Activated naive CD8-positive, alpha-beta T cell (primary cell): ENCODE measurements around the gene ZNF429.
"Not testable (repeated sequence)": the region's sequence is repeated elsewhere in the genome, so short reads cannot be mapped to it uniquely, and the experiment has no call there.

Source experiments
- H3K27ac Mint-ChIP-seq: one replicate; pipeline ENCODE4 v1.8.0; 2021; ENCODE audit warnings: mixed read lengths
- H3K27me3 Mint-ChIP-seq: one replicate; pipeline ENCODE4 v1.8.0; 2021; ENCODE audit warnings: mixed read lengths
- H3K36me3 Mint-ChIP-seq: one replicate; pipeline ENCODE4 v1.8.0; 2021; ENCODE audit warnings: mixed read lengths
- H3K4me1 Mint-ChIP-seq: one replicate; pipeline ENCODE4 v1.8.0; 2021; ENCODE audit warnings: low read depth, mixed read lengths
- H3K4me3 Mint-ChIP-seq: one replicate; pipeline ENCODE4 v1.8.0; 2021; ENCODE audit warnings: mild to moderate bottlenecking, mixed read lengths
- H3K9me3 Mint-ChIP-seq: one replicate; pipeline ENCODE4 v1.8.0; 2021; ENCODE audit warnings: low read depth, mixed read lengths

ZNF429 gene

GRCh38 chr19:21593502-21593901 lies 88.1 kb downstream of the ZNF429 start:
- H3K36me3 Mint-ChIP-seq = peaks cover 7% of the 10 kb centered on the region
- H3K4me3 Mint-ChIP-seq = no peak overlapping the region
- H3K4me1 Mint-ChIP-seq = no peaks in the 10 kb centered on the region
- no peak overlapping the region for H3K27ac Mint-ChIP-seq
- H3K9me3 Mint-ChIP-seq = no peaks in the 10 kb centered on the region
- no peaks in the 10 kb centered on the region for H3K27me3 Mint-ChIP-seq

- Mint-ChIP-seq H3K36me3 (peaks cover 7% of the 10 kb centered on the region), H3K4me3 (no peak overlapping the region), H3K27me3 (no peaks in the 10 kb centered on the region), H3K4me1 (no peaks in the 10 kb centered on the region), H3K9me3 (no peaks in the 10 kb centered on the region), H3K27ac (no peak overlapping the region)
Observed at GRCh38 chr19:21593934-21594820, 88.8 kb downstream of the ZNF429 start.

DNA sequence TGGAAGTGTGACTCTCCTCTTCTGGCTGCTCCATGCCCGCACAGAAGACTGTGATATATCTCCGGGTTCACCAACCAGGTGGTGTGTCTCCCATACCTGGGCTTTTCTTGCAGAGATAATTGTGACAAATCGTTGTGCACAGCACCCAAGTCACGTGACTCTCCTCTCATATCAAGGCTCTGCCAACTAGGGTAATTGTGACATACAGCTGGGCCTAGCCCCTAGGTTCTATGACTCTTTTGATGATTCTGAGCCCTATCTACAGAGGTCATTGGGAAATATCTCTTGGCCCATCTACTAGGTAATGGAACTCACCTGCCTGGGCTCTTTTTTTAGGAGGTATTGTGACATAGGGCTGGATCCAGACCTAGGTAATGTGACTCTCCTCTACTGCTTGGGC lies 89.8 kb downstream of the ZNF429 start:
- Mint-ChIP-seq H3K4me1 (no peaks in the 10 kb centered on the region), H3K27ac (no peak overlapping the region), H3K4me3 (no peak overlapping the region), H3K36me3 (peaks cover 7% of the 10 kb centered on the region), H3K9me3 (no peaks in the 10 kb centered on the region), H3K27me3 (no peaks in the 10 kb centered on the region)

DNA sequence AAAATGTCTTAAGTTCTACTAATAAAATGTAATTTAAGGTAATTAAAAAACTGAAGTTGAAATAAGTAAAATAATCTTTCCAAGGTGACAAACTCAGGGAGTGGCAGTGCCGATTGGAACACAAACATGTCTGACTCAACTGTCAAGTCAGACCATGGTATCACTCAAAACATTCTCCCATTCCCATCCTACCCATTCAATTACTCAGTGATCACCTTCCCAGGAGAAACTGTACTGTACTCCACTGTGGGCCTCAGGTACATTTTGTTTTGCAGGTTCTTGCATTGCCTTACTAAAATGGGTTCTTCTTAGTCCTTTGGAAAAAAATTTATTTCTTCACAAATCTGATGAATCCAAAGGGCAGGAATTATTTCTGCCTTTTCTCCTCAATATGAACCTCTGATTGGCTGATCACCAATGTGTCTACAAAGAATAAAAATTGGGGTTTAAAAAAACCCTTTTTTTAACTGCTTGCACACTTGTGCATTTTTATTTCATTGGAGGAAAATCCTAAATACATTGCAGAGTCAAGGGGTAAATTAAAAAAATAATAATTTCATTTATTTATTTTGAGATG lies 96.8 kb downstream of the ZNF429 start:
- Mint-ChIP-seq H3K4me1 (peaks cover 28% of the 10 kb centered on the region), H3K9me3 (no peaks in the 10 kb centered on the region), H3K36me3 (peaks cover 4% of the 10 kb centered on the region), H3K4me3 (no peak overlapping the region), H3K27me3 (no peaks in the 10 kb centered on the region), H3K27ac (no peak overlapping the region)

DNA sequence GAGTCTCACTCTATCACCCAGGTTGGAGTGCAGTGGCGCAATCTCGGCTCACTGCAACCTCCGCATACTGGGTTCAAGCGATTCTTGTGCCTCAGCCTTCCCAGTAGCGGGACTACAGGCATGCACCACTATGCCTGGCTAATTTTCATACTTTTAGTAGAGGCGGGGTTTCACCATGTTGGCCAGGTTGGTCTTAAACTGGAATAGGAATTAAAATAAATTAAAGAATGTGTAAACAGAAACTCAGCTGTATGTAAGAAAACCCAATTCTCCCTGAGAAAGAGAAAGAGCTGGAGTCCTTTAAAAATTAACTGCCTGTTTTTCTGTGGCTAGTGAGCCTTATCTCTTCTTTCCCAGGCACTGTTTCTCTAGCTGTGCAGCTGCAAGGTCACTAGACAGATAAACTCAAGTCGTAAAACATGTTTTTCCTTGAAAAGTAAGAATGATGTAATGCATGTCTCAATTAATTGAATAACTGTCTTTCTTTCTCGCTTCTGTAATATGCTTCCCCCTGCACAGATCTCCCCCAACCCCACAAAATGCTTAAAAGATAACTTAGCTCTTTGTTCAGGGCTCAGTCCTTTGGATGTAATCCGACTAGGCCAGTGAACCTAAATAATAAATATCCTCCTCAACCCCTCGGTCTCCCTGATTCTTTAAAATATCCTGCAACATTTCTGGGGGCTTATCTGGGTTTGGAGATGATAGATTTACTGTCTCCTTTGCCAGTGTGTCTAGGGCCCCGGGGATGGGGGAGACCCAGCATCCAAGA lies 97.4 kb downstream of the ZNF429 start:
- peak overlapping the region; percentile 2 for H3K4me3 Mint-ChIP-seq
- peaks cover 28% of the 10 kb centered on the region for H3K4me1 Mint-ChIP-seq
- H3K9me3 Mint-ChIP-seq, H3K36me3 Mint-ChIP-seq, H3K27me3 Mint-ChIP-seq, H3K27ac Mint-ChIP-seq: not testable (repeated sequence)

GRCh38 chr19:21603431-21604231 lies 98.2 kb downstream of the ZNF429 start:
- H3K4me3 Mint-ChIP-seq = peak overlapping the region; percentile 92
- no peaks in the 10 kb centered on the region for H3K27me3 Mint-ChIP-seq
- no peaks in the 10 kb centered on the region for H3K9me3 Mint-ChIP-seq
- H3K4me1 Mint-ChIP-seq = peaks cover 28% of the 10 kb centered on the region
- peak overlapping the region; percentile 93 for H3K27ac Mint-ChIP-seq
- H3K36me3 Mint-ChIP-seq = no peaks in the 10 kb centered on the region

- H3K27me3 Mint-ChIP-seq = no peaks in the 10 kb centered on the region
- peak overlapping the region; percentile 93 for H3K27ac Mint-ChIP-seq
- H3K4me1 Mint-ChIP-seq = peaks cover 28% of the 10 kb centered on the region
- H3K9me3 Mint-ChIP-seq = no peaks in the 10 kb centered on the region
- peak overlapping the region; percentile 92 for H3K4me3 Mint-ChIP-seq
- H3K36me3 Mint-ChIP-seq = no peaks in the 10 kb centered on the region
Observed at GRCh38 chr19:21604351-21604926, 99.0 kb downstream of the ZNF429 start.
